Calu3 (cell line): ENCODE results near the gene ARL2. TPM values are rescaled to one million over a fixed set of nuclear protein-coding genes. Genes with fewer than 3 reads are reported as not detected.
"Not testable (repeated sequence)": the region's sequence is repeated elsewhere in the genome, so short reads cannot be mapped to it uniquely, and the experiment has no call there.

Source experiments
- BruUV-seq: library from RNA; stranded (reverse); fragments of 400-500 nt; replicated peaks from 2 replicates; lab custom pipeline; 2021; lab: Mats Ljungman, UMichigan
- CTCF ChIA-PET: fragments of 300-600 bp; sonication (Branson Sonifier 250); formaldehyde crosslinking; loops from one replicate; lab custom pipeline; 2022; ENCODE audit warnings: antibody characterized with exemption; lab: Charles Lee
- DNase-seq: peaks from one replicate; pipeline ENCODE4 v3.0.0; 2022
- H3K27ac Mint-ChIP-seq: one replicate; pipeline ENCODE4 v1.8.0; 2022; ENCODE audit warnings: mixed read lengths; ENCODE audit not compliant: unreplicated experiment
- H3K27me3 Mint-ChIP-seq: one replicate; pipeline ENCODE4 v1.8.0; 2022; ENCODE audit warnings: mixed read lengths; ENCODE audit not compliant: unreplicated experiment
- H3K36me3 Mint-ChIP-seq: one replicate; pipeline ENCODE4 v1.8.0; 2022; ENCODE audit warnings: mild to moderate bottlenecking, moderate library complexity, mixed read lengths; ENCODE audit not compliant: insufficient read depth, unreplicated experiment
- H3K4me1 Mint-ChIP-seq: one replicate; pipeline ENCODE4 v1.8.0; 2022; ENCODE audit warnings: mild to moderate bottlenecking, low read depth, mixed read lengths; ENCODE audit not compliant: unreplicated experiment
- H3K4me3 Mint-ChIP-seq: one replicate; pipeline ENCODE4 v1.8.0; 2022; ENCODE audit warnings: mild to moderate bottlenecking, low read depth, moderate library complexity, mixed read lengths; ENCODE audit not compliant: unreplicated experiment
- H3K9me3 Mint-ChIP-seq: one replicate; pipeline ENCODE4 v1.8.0; 2022; ENCODE audit warnings: low read depth, mixed read lengths; ENCODE audit not compliant: unreplicated experiment
- CTCF ChIP-seq: fragments of 200-600 bp; IDR thresholded peaks from one replicate; pipeline ENCODE4 v1.8.0; 2022; ENCODE audit warnings: antibody characterized with exemption; ENCODE audit not compliant: unreplicated experiment
- intact Hi-C: fragments of 100-400 bp; cut with micrococcal nuclease; formaldehyde crosslinking; loops from one replicate; pipeline ENCODE4 v1.10.0; 2022; ENCODE audit not compliant: unreplicated experiment
- total RNA-seq: library from RNA; stranded (reverse); gene quantifications from 2 replicates; pipeline ENCODE4 v1.2.3, GENCODE V29; 2022

The ARL2 gene
- total RNA-seq, 1 experiment from 2014 or later: 62.6 TPM

- Mint-ChIP-seq H3K27ac (peak within 1 kb of the TSS; percentile 68), H3K4me1 (peaks cover 15% of the 10 kb centered on the region), H3K36me3 (peaks cover 15% of the 10 kb centered on the region), H3K9me3 (no peaks in the 10 kb centered on the region), H3K4me3 (peak within 1 kb of the TSS; percentile 3), H3K27me3 (no peaks in the 10 kb centered on the region)
- peak; percentile 62 for DNase-seq
- BruUV-seq: no TSS peak
- no peak for TF ChIP-seq CTCF
- CTCF ChIA-PET: interaction anchor here (0.7 to 1.9 kb wide), 3 partner anchors 13 to 125 kb away, joined by 3 to 4 read pairs (median 3); partner anchors contain the start of gene BATF2
- intact Hi-C loops: no loop called here
Measured at GRCh38 chr11:64971421-64972233, 42.3 kb upstream of the ARL2 start, which contains the start of gene MAJIN. TSS of gene MAJIN (minus strand) at chr11:64972108. CDS start at chr11:64959405, 12,703 bp downstream.

GRCh38 chr11:64974124-64974523 lies 39.8 kb upstream of the ARL2 start:
- Mint-ChIP-seq H3K9me3 (no peaks in the 10 kb centered on the region), H3K36me3 (peaks cover 12% of the 10 kb centered on the region), H3K4me3 (no peak overlapping the region), H3K27me3 (peaks cover 1% of the 10 kb centered on the region), H3K4me1 (peaks cover 8% of the 10 kb centered on the region), H3K27ac (no peak overlapping the region)
- no TSS peak for BruUV-seq
- intact Hi-C loops: no loop called here
- TF ChIP-seq CTCF: no peak
- no peak for DNase-seq
- CTCF ChIA-PET: interaction anchor here (0.7 kb wide), 1 partner anchor 95 kb away, joined by 4 read pairs; no protein-coding TSS in a partner anchor

GRCh38 chr11:64976651-64977050 lies 37.3 kb upstream of the ARL2 start:
- BruUV-seq: no TSS peak
- CTCF ChIA-PET: no interaction called here

GRCh38 chr11:64983339-64983738 lies 30.6 kb upstream of the ARL2 start:
- BruUV-seq, CTCF ChIA-PET, H3K9me3 Mint-ChIP-seq, H3K4me1 Mint-ChIP-seq, DNase-seq, intact Hi-C loops, H3K36me3 Mint-ChIP-seq, H3K4me3 Mint-ChIP-seq, H3K27ac Mint-ChIP-seq: not testable (repeated sequence)
- H3K27me3 Mint-ChIP-seq: peaks cover 55% of the 10 kb centered on the region

More at GRCh38 chr11:64976651-64977050, 37.3 kb upstream of the ARL2 start:
- H3K36me3 Mint-ChIP-seq: no peaks in the 10 kb centered on the region
- H3K4me3 Mint-ChIP-seq: no peak overlapping the region
- no peak for DNase-seq
- peaks cover 27% of the 10 kb centered on the region for H3K27me3 Mint-ChIP-seq
- no peaks in the 10 kb centered on the region for H3K4me1 Mint-ChIP-seq
- H3K27ac Mint-ChIP-seq: no peak overlapping the region
- TF ChIP-seq CTCF: no peak
- H3K9me3 Mint-ChIP-seq: no peaks in the 10 kb centered on the region
- intact Hi-C loops: no loop called here
